Esophagus mucosa (tissue), 1 donor: ENCODE results near the gene MYOCOS. TPM values are rescaled to one million over a fixed set of nuclear protein-coding genes. Genes with fewer than 3 reads are reported as not detected.

Source experiments
- ATAC-seq: fragments of 200-7000 bp; cut with Tn5 transposase; one replicate; pipeline ENCODE4 v1.9.1; 2020
- total RNA-seq: library from RNA; stranded (reverse); gene quantifications from one replicate; pipeline ENCODE4 v1.2.4, GENCODE V29; 2023
- donor health status: DM: yes; HTN: yes; CAD: no.

The MYOCOS gene
- total RNA-seq, 1 donor from 2014 or later: not detected

GRCh38 chr1:171663854-171664575, 42.0 kb downstream of the MYOCOS start:
- ATAC-seq: no peak

DNA sequence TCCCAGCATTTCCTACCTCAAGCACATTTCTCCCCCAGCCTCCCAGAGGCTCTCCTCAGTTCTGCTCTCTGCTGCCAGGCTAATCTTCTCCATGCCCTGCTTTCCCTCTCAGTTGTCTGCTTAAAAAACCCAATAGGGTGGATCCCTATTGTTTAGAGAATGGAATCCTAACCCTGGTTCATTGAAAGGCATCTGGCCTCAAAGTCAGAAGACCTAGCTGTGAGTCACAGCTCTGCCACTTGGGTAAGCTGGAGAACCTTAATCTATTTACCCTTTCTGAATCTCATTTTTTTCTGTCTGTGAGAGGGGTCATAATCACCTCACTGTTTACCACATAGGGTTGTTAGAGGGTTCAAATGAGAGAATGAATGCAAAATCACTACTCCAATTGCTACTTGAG, 42.9 kb downstream of the MYOCOS start:
- ATAC-seq: no peak

- ATAC-seq: no peak
These were observed 44.2 kb downstream of the MYOCOS start for GRCh38 chr1:171666114-171666769.

- no peak for ATAC-seq
These were observed 46.3 kb downstream of the MYOCOS start for GRCh38 chr1:171668372-171668771.

GRCh38 chr1:171670739-171671138, 48.7 kb downstream of the MYOCOS start:
- ATAC-seq: no peak

DNA sequence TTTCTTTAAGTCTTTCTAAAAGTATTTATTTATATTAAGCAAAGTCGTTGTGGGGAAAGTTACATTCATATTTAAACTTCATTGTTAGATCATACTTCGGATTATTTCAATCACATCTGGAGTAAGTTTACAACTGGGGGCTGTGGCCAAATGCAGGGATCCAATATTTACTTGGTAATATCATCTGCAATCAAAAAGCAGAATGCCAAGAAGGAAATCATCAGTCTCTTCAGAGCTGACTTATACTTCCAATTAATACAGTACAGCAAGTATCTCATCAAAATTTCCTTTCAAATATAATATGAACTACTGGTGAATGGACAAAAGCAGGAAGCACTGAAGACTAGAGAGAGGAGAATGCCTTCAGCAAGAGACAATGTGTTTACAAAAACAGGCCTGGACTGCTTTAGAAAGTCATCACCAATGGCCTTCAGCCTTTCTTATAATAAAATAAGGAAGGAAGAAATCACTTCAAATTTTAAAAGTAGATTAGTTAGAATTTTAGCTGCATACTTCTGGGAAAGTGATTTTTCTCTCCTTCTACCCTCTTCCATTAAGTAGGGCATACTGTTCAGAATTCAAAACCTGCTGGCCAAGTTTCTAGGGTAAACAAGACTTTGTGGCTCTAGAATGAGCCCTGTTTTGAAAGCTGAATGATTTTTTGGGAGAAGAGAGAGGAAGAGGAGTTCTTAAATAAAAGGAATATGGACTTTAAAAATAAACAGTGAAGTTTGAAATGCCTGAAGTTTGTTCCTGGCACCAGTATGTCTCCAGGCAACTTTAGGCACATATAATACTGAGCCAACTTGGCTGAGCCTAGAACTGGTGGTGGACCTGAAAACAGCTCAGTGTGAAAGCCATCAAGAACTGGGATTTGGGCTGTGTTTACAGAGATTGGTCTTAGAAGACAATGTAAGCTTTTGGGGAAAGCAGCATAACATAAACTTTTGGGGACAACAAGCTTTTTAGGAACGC, 52.7 kb downstream of the MYOCOS start:
- ATAC-seq: no peak

Other genes starting within 250 kb of the MYOCOS start
- 120 TPM for gene PRRC2C, start 136.7 kb upstream of the MYOCOS start, total RNA-seq
- 0.20 TPM for gene MYOC, start 30.4 kb downstream of the MYOCOS start, total RNA-seq
- 8.6 TPM for gene VAMP4, start 119.8 kb downstream of the MYOCOS start, total RNA-seq
- gene METTL13, start 159.4 kb downstream of the MYOCOS start, total RNA-seq: 15.4 TPM
- gene DNM3, start 219.3 kb downstream of the MYOCOS start, total RNA-seq: 1.6 TPM